ENCODE measurements around the gene TEAD4.

GRCh38 chr12:3019005-3019680 is 59.9 kb downstream of the TEAD4 start:
- TF ChIP-seq CTCF (IDR thresholded peaks at IDR 0.05) (no peak), POLR2A (IDR thresholded peaks at IDR 0.05) (no peak)
